ENCODE data around the gene PLET1.

DNA sequence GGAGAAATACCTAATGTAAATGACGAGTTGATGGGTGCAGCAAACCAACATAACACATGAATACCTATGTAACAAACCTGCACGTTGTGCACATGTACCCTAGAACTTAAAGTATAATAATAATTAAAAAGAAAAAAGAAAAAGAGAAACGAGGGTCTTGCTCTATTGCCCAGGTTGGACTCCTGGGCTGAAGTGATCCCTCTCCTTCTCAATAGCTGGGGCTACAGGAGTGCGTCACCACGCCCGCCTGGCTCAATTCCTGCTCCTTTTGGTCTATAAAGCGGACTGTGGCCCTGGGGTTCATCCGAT is 35.0 kb downstream of the PLET1 start:
- TF ChIP-seq, protein P1, sequence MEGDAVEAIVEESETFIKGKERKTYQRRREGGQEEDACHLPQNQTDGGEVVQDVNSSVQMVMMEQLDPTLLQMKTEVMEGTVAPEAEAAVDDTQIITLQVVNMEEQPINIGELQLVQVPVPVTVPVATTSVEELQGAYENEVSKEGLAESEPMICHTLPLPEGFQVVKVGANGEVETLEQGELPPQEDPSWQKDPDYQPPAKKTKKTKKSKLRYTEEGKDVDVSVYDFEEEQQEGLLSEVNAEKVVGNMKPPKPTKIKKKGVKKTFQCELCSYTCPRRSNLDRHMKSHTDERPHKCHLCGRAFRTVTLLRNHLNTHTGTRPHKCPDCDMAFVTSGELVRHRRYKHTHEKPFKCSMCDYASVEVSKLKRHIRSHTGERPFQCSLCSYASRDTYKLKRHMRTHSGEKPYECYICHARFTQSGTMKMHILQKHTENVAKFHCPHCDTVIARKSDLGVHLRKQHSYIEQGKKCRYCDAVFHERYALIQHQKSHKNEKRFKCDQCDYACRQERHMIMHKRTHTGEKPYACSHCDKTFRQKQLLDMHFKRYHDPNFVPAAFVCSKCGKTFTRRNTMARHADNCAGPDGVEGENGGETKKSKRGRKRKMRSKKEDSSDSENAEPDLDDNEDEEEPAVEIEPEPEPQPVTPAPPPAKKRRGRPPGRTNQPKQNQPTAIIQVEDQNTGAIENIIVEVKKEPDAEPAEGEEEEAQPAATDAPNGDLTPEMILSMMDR (IDR thresholded peaks at IDR 0.05; ENCODE audit: low read depth, low read length): no peak
- no peak for TF ChIP-seq EZH2phosphoT487 (IDR thresholded peaks at IDR 0.05; ENCODE audit: low read depth)
